CD4-positive, CD25-positive, alpha-beta regulatory T cell (primary cell): ENCODE measurements around the gene ATG10. TPM values are rescaled to one million over a fixed set of nuclear protein-coding genes. Genes with fewer than 3 reads are reported as not detected.

ENCODE experiments used
- ATAC-seq, 2 donors: fragments of 150-1000 bp; cut with Tn5 transposase; one replicate each; pipeline ENCODE4 v1.10.0; 2021; ENCODE audit warnings: low read depth in 2 of 2, moderate number of reproducible peaks in 2 of 2, moderate library complexity in 1 of 2
- DNase-seq, 3 donors: peaks; one replicate each; pipeline versions ENCODE4 v3.0.0 to v3.0.0-alpha.2; 2012 to 2022; ENCODE audit warnings: mixed read lengths in 1 of 3
- H3K27ac ChIP-seq: one replicate; pipeline ENCODE4 v1.7.0; 2013; ENCODE audit warnings: mild to moderate bottlenecking, low read length; ENCODE audit not compliant: insufficient read depth, poor library complexity, severe bottlenecking
- H3K27me3 ChIP-seq: one replicate; pipeline ENCODE4 v1.7.0; 2013; ENCODE audit warnings: low read length; ENCODE audit not compliant: control insufficient read depth, insufficient read depth
- H3K36me3 ChIP-seq: one replicate; pipeline ENCODE4 v1.7.0; 2013; ENCODE audit warnings: mild to moderate bottlenecking, low read length, moderate library complexity; ENCODE audit not compliant: control insufficient read depth, insufficient read depth
- H3K4me1 ChIP-seq: 2 replicates; pipeline ENCODE4 v1.7.0; 2013; ENCODE audit warnings: mild to moderate bottlenecking, low read length; ENCODE audit not compliant: insufficient read depth, control insufficient read depth, poor library complexity, severe bottlenecking
- H3K4me3 ChIP-seq: one replicate; pipeline ENCODE4 v1.7.0; 2013; ENCODE audit warnings: low read depth, mild to moderate bottlenecking, low read length, moderate library complexity
- H3K9me3 ChIP-seq, 2 experiments: 1 replicate in 1 of 2; 2 replicates in 1 of 2; pipeline ENCODE4 v1.7.0; 2013; ENCODE audit warnings: low read length in 2 of 2, mild to moderate bottlenecking in 1 of 2, moderate library complexity in 1 of 2; ENCODE audit not compliant: control insufficient read depth in 2 of 2
- H3K27ac Mint-ChIP-seq, 3 donors: one replicate each; pipeline ENCODE4 v1.8.0; 2020 to 2022; ENCODE audit warnings: mild to moderate bottlenecking in 3 of 3, mixed read lengths in 3 of 3, moderate library complexity in 2 of 3
- H3K27me3 Mint-ChIP-seq: one replicate; pipeline ENCODE4 v1.8.0; 2022; ENCODE audit warnings: mild to moderate bottlenecking, mixed read lengths
- H3K36me3 Mint-ChIP-seq: one replicate; pipeline ENCODE4 v1.8.0; 2020; ENCODE audit warnings: mixed read lengths
- H3K4me1 Mint-ChIP-seq, 4 donors: one replicate each; pipeline ENCODE4 v1.8.0; 2020 to 2022; ENCODE audit warnings: mixed read lengths in 4 of 4, mild to moderate bottlenecking in 1 of 4
- H3K4me3 Mint-ChIP-seq, 4 donors: one replicate each; pipeline ENCODE4 v1.8.0; 2020 to 2022; ENCODE audit warnings: mild to moderate bottlenecking in 4 of 4, mixed read lengths in 4 of 4, moderate library complexity in 3 of 4
- H3K9me3 Mint-ChIP-seq, 7 donors: one replicate each; pipeline ENCODE4 v1.8.0; 2020 to 2022; ENCODE audit warnings: mixed read lengths in 7 of 7, mild to moderate bottlenecking in 3 of 7, moderate library complexity in 2 of 7
- polyA plus RNA-seq, 4 donors: library from polyadenylated mRNA; unstranded; fragments of 300-500 nt; fragmentation: Illumina TruSeq; gene quantifications; one replicate each; pipeline ENCODE4 v1.2.3, GENCODE V29; 2021
- total RNA-seq: library from RNA; stranded (reverse); gene quantifications from one replicate; pipeline ENCODE4 v1.2.3, GENCODE V29; 2022

The ATG10 gene
- total and polyA plus RNA-seq, 5 donors from 2014 or later = 7.5 to 13.2 (median 9.3) TPM

- Histone ChIP-seq H3K9me3 (no peaks in the 10 kb centered on the region), H3K4me3 (no peak overlapping the region), H3K27me3 (no peaks in the 10 kb centered on the region), H3K27ac (no peak overlapping the region), H3K4me1 (no peaks in the 10 kb centered on the region), H3K36me3 (no peaks in the 10 kb centered on the region)
- ATAC-seq (no peak), DNase-seq (no peak)
- Mint-ChIP-seq H3K4me3 (no peak overlapping the region), H3K36me3 (peaks cover 12% of the 10 kb centered on the region), H3K27ac (no peak overlapping the region), H3K4me1 (peaks cover 0 to 4% (median 0%) of the 10 kb centered on the region in 4 donors), H3K27me3 (no peaks in the 10 kb centered on the region), H3K9me3 (peaks cover 0 to 2% (median 0%) of the 10 kb centered on the region in 7 donors)
These were observed 179.4 kb downstream of the ATG10 start for GRCh38 chr5:82151204-82151603.

- no peak overlapping the region for H3K4me3 ChIP-seq
- no peaks in the 10 kb centered on the region for H3K36me3 ChIP-seq
- H3K9me3 Mint-ChIP-seq = peaks cover 0 to 2% (median 0%) of the 10 kb centered on the region in 7 donors
- no peaks in the 10 kb centered on the region for H3K27me3 Mint-ChIP-seq
- H3K27ac Mint-ChIP-seq = no peak overlapping the region
- DNase-seq (no peak), ATAC-seq (no peak)
- no peaks in the 10 kb centered on the region for H3K9me3 ChIP-seq
- H3K27me3 ChIP-seq = no peaks in the 10 kb centered on the region
- H3K36me3 Mint-ChIP-seq = peaks cover 9% of the 10 kb centered on the region
- no peak overlapping the region for H3K4me3 Mint-ChIP-seq
- peaks cover 0 to 2% (median 0%) of the 10 kb centered on the region in 4 donors for H3K4me1 Mint-ChIP-seq
- H3K27ac ChIP-seq = no peak overlapping the region
- no peaks in the 10 kb centered on the region for H3K4me1 ChIP-seq
These were observed 179.8 kb downstream of the ATG10 start for GRCh38 chr5:82151662-82152061.

GRCh38 chr5:82152978-82153481 lies 181.2 kb downstream of the ATG10 start:
- Mint-ChIP-seq H3K27ac (no peak overlapping the region), H3K4me1 (no peaks in the 10 kb centered on the region), H3K9me3 (no peaks in the 10 kb centered on the region), H3K4me3 (no peak overlapping the region), H3K27me3 (no peaks in the 10 kb centered on the region), H3K36me3 (peaks cover 4% of the 10 kb centered on the region)
- Histone ChIP-seq H3K27me3 (no peaks in the 10 kb centered on the region), H3K36me3 (no peaks in the 10 kb centered on the region), H3K9me3 (no peaks in the 10 kb centered on the region), H3K4me1 (no peaks in the 10 kb centered on the region), H3K4me3 (no peak overlapping the region), H3K27ac (no peak overlapping the region)
- ATAC-seq (no peak), DNase-seq (no peak)

- Histone ChIP-seq H3K36me3 (no peaks in the 10 kb centered on the region), H3K27me3 (no peaks in the 10 kb centered on the region), H3K4me3 (no peak overlapping the region), H3K9me3 (no peaks in the 10 kb centered on the region), H3K27ac (no peak overlapping the region), H3K4me1 (no peaks in the 10 kb centered on the region)
- H3K4me3 Mint-ChIP-seq = no peak overlapping the region
- no peaks in the 10 kb centered on the region for H3K36me3 Mint-ChIP-seq
- no peaks in the 10 kb centered on the region for H3K9me3 Mint-ChIP-seq
- H3K27ac Mint-ChIP-seq = no peak overlapping the region
- no peak for DNase-seq
- peaks cover 0 to 3% (median 0%) of the 10 kb centered on the region in 4 donors for H3K4me1 Mint-ChIP-seq
- H3K27me3 Mint-ChIP-seq = no peaks in the 10 kb centered on the region
- no peak for ATAC-seq
These were observed 183.0 kb downstream of the ATG10 start for GRCh38 chr5:82154776-82155175.

- Histone ChIP-seq H3K27ac (no peak overlapping the region), H3K27me3 (no peaks in the 10 kb centered on the region), H3K9me3 (no peaks in the 10 kb centered on the region), H3K4me1 (no peaks in the 10 kb centered on the region), H3K36me3 (no peaks in the 10 kb centered on the region), H3K4me3 (no peak overlapping the region)
- H3K9me3 Mint-ChIP-seq = no peaks in the 10 kb centered on the region
- no peak for DNase-seq
- H3K4me1 Mint-ChIP-seq = peaks cover 0 to 3% (median 0%) of the 10 kb centered on the region in 4 donors
- H3K27me3 Mint-ChIP-seq = no peaks in the 10 kb centered on the region
- no peak overlapping the region for H3K27ac Mint-ChIP-seq
- no peak overlapping the region for H3K4me3 Mint-ChIP-seq
- no peak for ATAC-seq
- no peaks in the 10 kb centered on the region for H3K36me3 Mint-ChIP-seq
These were observed 183.5 kb downstream of the ATG10 start for GRCh38 chr5:82155305-82155704.

- Histone ChIP-seq H3K4me3 (no peak overlapping the region), H3K9me3 (no peaks in the 10 kb centered on the region), H3K4me1 (no peaks in the 10 kb centered on the region), H3K36me3 (no peaks in the 10 kb centered on the region), H3K27ac (no peak overlapping the region), H3K27me3 (no peaks in the 10 kb centered on the region)
- H3K36me3 Mint-ChIP-seq = no peaks in the 10 kb centered on the region
- DNase-seq = no peak
- ATAC-seq = no peak
- no peaks in the 10 kb centered on the region for H3K9me3 Mint-ChIP-seq
- H3K4me1 Mint-ChIP-seq = peaks cover 0 to 3% (median 0%) of the 10 kb centered on the region in 4 donors
- no peak overlapping the region for H3K27ac Mint-ChIP-seq
- no peak overlapping the region for H3K4me3 Mint-ChIP-seq
- no peaks in the 10 kb centered on the region for H3K27me3 Mint-ChIP-seq
These were observed 185.1 kb downstream of the ATG10 start for GRCh38 chr5:82156874-82157273.

GRCh38 chr5:82158755-82159413 lies 187.1 kb downstream of the ATG10 start:
- Mint-ChIP-seq H3K27ac (no peak overlapping the region), H3K9me3 (no peaks in the 10 kb centered on the region), H3K36me3 (no peaks in the 10 kb centered on the region), H3K4me1 (peaks cover 0 to 3% (median 0%) of the 10 kb centered on the region in 4 donors), H3K27me3 (no peaks in the 10 kb centered on the region), H3K4me3 (no peak overlapping the region)
- H3K27ac ChIP-seq = no peak overlapping the region
- H3K36me3 ChIP-seq = no peaks in the 10 kb centered on the region
- no peak overlapping the region for H3K4me3 ChIP-seq
- H3K27me3 ChIP-seq = no peaks in the 10 kb centered on the region
- H3K9me3 ChIP-seq = no peaks in the 10 kb centered on the region
- no peaks in the 10 kb centered on the region for H3K4me1 ChIP-seq
- DNase-seq (no peak), ATAC-seq (no peak)

GRCh38 chr5:82160948-82161347 lies 189.1 kb downstream of the ATG10 start:
- H3K36me3 ChIP-seq = no peaks in the 10 kb centered on the region

More at GRCh38 chr5:82160948-82161347, 189.1 kb downstream of the ATG10 start:
- Histone ChIP-seq H3K9me3 (no peaks in the 10 kb centered on the region), H3K4me1 (no peaks in the 10 kb centered on the region), H3K27ac (no peak overlapping the region), H3K4me3 (no peak overlapping the region), H3K27me3 (no peaks in the 10 kb centered on the region)
- Mint-ChIP-seq H3K4me3 (no peak overlapping the region), H3K27me3 (no peaks in the 10 kb centered on the region), H3K4me1 (peaks cover 0 to 3% (median 0%) of the 10 kb centered on the region in 4 donors), H3K27ac (no peak overlapping the region), H3K36me3 (no peaks in the 10 kb centered on the region), H3K9me3 (no peaks in the 10 kb centered on the region)
- DNase-seq (no peak), ATAC-seq (no peak)
